HEK293 (cell line): Measurements from ENCODE around the gene C3orf52.

Experiments used
- CTCF ChIA-PET: fragments of 350-600 bp; formaldehyde crosslinking; extraction: SDS; loops from one replicate; lab custom pipeline; 2021; ENCODE audit warnings: antibody characterized with exemption; lab: Yijun Ruan, JAX
- POLR2A ChIA-PET: fragments of 300-600 bp; formaldehyde crosslinking; extraction: SDS; loops from one replicate; lab custom pipeline; 2020; ENCODE audit warnings: antibody characterized with exemption, inconsistent platforms; lab: Yijun Ruan, JAX
- H3K27ac ChIP-seq: fragments of 200-500 bp; sonication (Bioruptor generic); 2 replicates; pipeline ENCODE4 v1.5.1; 2014; ENCODE audit warnings: low read depth, low read length, control low read depth, inconsistent platforms; ENCODE audit errors: extremely low read depth
- H3K36me3 ChIP-seq, 2 experiments: fragments of 200-500 bp in 1 of 2; sonication (Bioruptor generic) in 1 of 2; 1 replicate in 1 of 2; 2 replicates in 1 of 2; pipeline ENCODE4 v1.5.1; 2014 to 2017; ENCODE audit warnings: inconsistent platforms in 2 of 2, low read length in 2 of 2; ENCODE audit not compliant: control insufficient read depth in 2 of 2, insufficient read depth in 1 of 2
- H3K4me1 ChIP-seq: fragments of 200-500 bp; sonication (Bioruptor generic); 2 replicates; pipeline ENCODE4 v1.5.1; 2014; ENCODE audit warnings: mild to moderate bottlenecking, low read length, inconsistent platforms; ENCODE audit not compliant: control insufficient read depth, insufficient read depth
- H3K4me3 ChIP-seq: 2 replicates; pipeline ENCODE4 v1.5.1; 2011; ENCODE audit warnings: low read depth, mild to moderate bottlenecking, control low read depth, low read length, moderate library complexity
- H3K9me3 ChIP-seq: fragments of 200-500 bp; sonication (Bioruptor generic); 2 replicates; pipeline ENCODE4 v1.5.1; 2014; ENCODE audit warnings: low read depth, low read length, inconsistent platforms; ENCODE audit not compliant: control insufficient read depth, insufficient read depth
- HOXC10 ChIP-seq: sonication (generic); formaldehyde crosslinking; IDR thresholded peaks from 2 replicates; pipeline ENCODE4 v1.8.1; 2023; ENCODE audit warnings: mild to moderate bottlenecking, missing genetic modification reagents
- KLF7 ChIP-seq: fragments of 450-650 bp; formaldehyde crosslinking; IDR thresholded peaks from 2 replicates; pipeline ENCODE4 v1.5.1; 2016; ENCODE audit warnings: missing biosample characterization, missing genetic modification characterization, borderline replicate concordance
- MYNN ChIP-seq: fragments of 450-650 bp; formaldehyde crosslinking; IDR thresholded peaks from 2 replicates; pipeline ENCODE4 v1.5.1; 2016; ENCODE audit warnings: missing biosample characterization, missing genetic modification characterization, borderline replicate concordance
- MZF1 ChIP-seq: fragments of 450-650 bp; formaldehyde crosslinking; IDR thresholded peaks from 2 replicates; pipeline ENCODE4 v1.5.1; 2017; ENCODE audit warnings: missing biosample characterization, missing genetic modification characterization, borderline replicate concordance
- PATZ1 ChIP-seq: fragments of 450-650 bp; formaldehyde crosslinking; IDR thresholded peaks from 2 replicates; pipeline ENCODE4 v1.5.1; 2016; ENCODE audit warnings: missing biosample characterization, missing genetic modification characterization
- PRDM10 ChIP-seq: fragments of 450-650 bp; formaldehyde crosslinking; IDR thresholded peaks from 2 replicates; pipeline ENCODE4 v1.5.1; 2016; ENCODE audit warnings: missing biosample characterization, missing genetic modification characterization
- SP7 ChIP-seq: fragments of 450-650 bp; formaldehyde crosslinking; IDR thresholded peaks from 2 replicates; pipeline ENCODE4 v1.5.1; 2016; ENCODE audit warnings: missing biosample characterization, missing genetic modification characterization
- TCF7L2 ChIP-seq: IDR thresholded peaks from 2 replicates; pipeline ENCODE4 v1.6.1; 2011; ENCODE audit warnings: low read depth, mild to moderate bottlenecking, inconsistent platforms, low read length, moderate library complexity, borderline replicate concordance
- ZNF175 ChIP-seq: fragments of 450-650 bp; formaldehyde crosslinking; IDR thresholded peaks from 2 replicates; pipeline ENCODE4 v1.5.1; 2016; ENCODE audit warnings: missing biosample characterization, missing genetic modification characterization
- ZNF221 ChIP-seq: fragments of 450-650 bp; formaldehyde crosslinking; IDR thresholded peaks from 2 replicates; pipeline ENCODE4 v1.5.1; 2017; ENCODE audit warnings: missing biosample characterization, missing genetic modification characterization, borderline replicate concordance
- ZNF239 ChIP-seq: fragments of 450-650 bp; formaldehyde crosslinking; IDR thresholded peaks from 2 replicates; pipeline ENCODE4 v1.5.1; 2016; ENCODE audit warnings: missing biosample characterization, missing genetic modification characterization
- ZNF362 ChIP-seq: fragments of 450-650 bp; formaldehyde crosslinking; IDR thresholded peaks from 2 replicates; pipeline ENCODE4 v1.5.1; 2016; ENCODE audit warnings: missing biosample characterization, missing genetic modification characterization
- ZNF488 ChIP-seq: fragments of 450-650 bp; formaldehyde crosslinking; IDR thresholded peaks from 2 replicates; pipeline ENCODE4 v1.5.1; 2016; ENCODE audit warnings: missing biosample characterization, missing genetic modification characterization
- ZNF514 ChIP-seq: fragments of 450-650 bp; formaldehyde crosslinking; IDR thresholded peaks from 2 replicates; pipeline ENCODE4 v1.5.1; 2016; ENCODE audit warnings: missing biosample characterization, missing genetic modification characterization
- ZNF530 ChIP-seq: fragments of 450-650 bp; formaldehyde crosslinking; IDR thresholded peaks from 2 replicates; pipeline ENCODE4 v1.5.1; 2016; ENCODE audit warnings: low read depth, missing biosample characterization, missing genetic modification characterization
- ZNF624 ChIP-seq: fragments of 450-650 bp; formaldehyde crosslinking; IDR thresholded peaks from 2 replicates; pipeline ENCODE4 v1.5.1; 2017; ENCODE audit warnings: missing biosample characterization, missing genetic modification characterization
- ZNF626 ChIP-seq: fragments of 450-650 bp; sonication (Bioruptor Pico); formaldehyde crosslinking; IDR thresholded peaks from 2 replicates; pipeline ENCODE4 v1.5.1; 2018; ENCODE audit warnings: missing biosample characterization, missing genetic modification characterization, inconsistent platforms
- ZNF660 ChIP-seq: fragments of 450-650 bp; IDR thresholded peaks from 2 replicates; pipeline ENCODE4 v1.5.1; 2018; ENCODE audit warnings: missing biosample characterization, mild to moderate bottlenecking, missing genetic modification characterization
- ZNF707 ChIP-seq: fragments of 450-650 bp; formaldehyde crosslinking; IDR thresholded peaks from 2 replicates; pipeline ENCODE4 v1.5.1; 2016; ENCODE audit warnings: missing biosample characterization, missing genetic modification characterization
- ZNF830 ChIP-seq: fragments of 450-650 bp; IDR thresholded peaks from 2 replicates; pipeline ENCODE4 v1.5.0; 2018; ENCODE audit warnings: missing biosample characterization, missing genetic modification characterization, low read depth, mild to moderate bottlenecking, moderate library complexity

Gene C3orf52

GRCh38 chr3:112140584-112140983, 54.4 kb downstream of the C3orf52 start:
- no peak overlapping the region for H3K27ac ChIP-seq

More at GRCh38 chr3:112140584-112140983, 54.4 kb downstream of the C3orf52 start:
- TF ChIP-seq ZNF830 (no peak), ZNF362 (tag by site-specific recombination) (no peak), PRDM10 (no peak), HOXC10 (CRISPR knock-in tag) (no peak), ZNF624 (tag by site-specific recombination) (no peak), ZNF175 (tag by site-specific recombination) (no peak), ZNF239 (tag by site-specific recombination) (no peak), ZNF660 (tag by site-specific recombination) (no peak), MYNN (tag by site-specific recombination) (no peak), ZNF707 (tag by site-specific recombination) (no peak), ZNF530 (tag by site-specific recombination) (no peak), ZNF488 (tag by site-specific recombination) (no peak), ZNF221 (tag by site-specific recombination) (no peak), TCF7L2 (no peak), PATZ1 (tag by site-specific recombination) (no peak), MZF1 (tag by site-specific recombination) (no peak), SP7 (tag by site-specific recombination) (no peak), KLF7 (tag by site-specific recombination) (no peak), ZNF626 (tag by site-specific recombination) (no peak), ZNF514 (tag by site-specific recombination) (no peak)
- TF ChIP-seq, all 188 proteins: peak for 0
- Histone ChIP-seq H3K4me3 (no peak overlapping the region), H3K9me3 (no peaks in the 10 kb centered on the region), H3K36me3 (no peaks in the 10 kb centered on the region), H3K4me1 (no peaks in the 10 kb centered on the region)
- CTCF ChIA-PET, result interaction anchor here (0.6 to 1.0 kb wide), 2 partner anchors 192 to 255 kb away, joined by 3 read pairs; partner anchors contain the start of gene CD200
- POLR2A ChIA-PET, result no interaction called here
